ENCODE data around the gene GRM4.

The GRM4 gene

GRCh38 chr6:33981861-33982260, 164.0 kb downstream of the GRM4 start:
- H4K5ac ChIP-seq (ENCODE audit: low read length), result no peak overlapping the region
- no peaks in the 10 kb centered on the region for H3K27me3 ChIP-seq (ENCODE audit: insufficient read depth, low read length, poor library complexity)
- no peak overlapping the region for H3K27ac ChIP-seq (ENCODE audit: low read depth, low read length)
- H3K23ac ChIP-seq (ENCODE audit: low read length), result no peak overlapping the region
- H2BK15ac ChIP-seq (replicated peaks; ENCODE audit: low read depth), result no peak overlapping the region
- H3K79me2 ChIP-seq (ENCODE audit: control insufficient read depth, insufficient read depth, low read length), result no peaks in the 10 kb centered on the region
- no peak overlapping the region for H3K4me3 ChIP-seq (ENCODE audit: low read length)
- H3K9ac ChIP-seq (ENCODE audit: low read length), result no peak overlapping the region
- H3K36me3 ChIP-seq (ENCODE audit: control insufficient read depth, insufficient read depth, low read length), result no peaks in the 10 kb centered on the region
- H2AK5ac ChIP-seq (ENCODE audit: low read length), result no peak overlapping the region
- no peaks in the 10 kb centered on the region for H3K79me1 ChIP-seq (ENCODE audit: low read length)
- H3K4me2 ChIP-seq (ENCODE audit: low read length), result no peak overlapping the region
- H3K4ac ChIP-seq (ENCODE audit: low read depth, low read length), result no peak overlapping the region
- DNase-seq, result no peak
- WGBS (ENCODE audit: extremely low coverage, insufficient coverage, low lambda C conversion rate), result no CpG with 5 or more reads among the region's 4 CpGs
- H2BK5ac ChIP-seq (ENCODE audit: low read length), result no peak overlapping the region
- no peak overlapping the region for H2BK120ac ChIP-seq (ENCODE audit: low read depth, low read length)
- H3K4me1 ChIP-seq (ENCODE audit: control insufficient read depth, low read depth, low read length), result no peaks in the 10 kb centered on the region
- no peak overlapping the region for H4K8ac ChIP-seq (ENCODE audit: low read depth, low read length)
- no peak overlapping the region for H3K56ac ChIP-seq (ENCODE audit: low read length)
- H3K18ac ChIP-seq (ENCODE audit: low read length), result no peak overlapping the region

- no peak overlapping the region for H3K9ac ChIP-seq (ENCODE audit: low read length)
- H3K4me2 ChIP-seq (ENCODE audit: low read length), result no peak overlapping the region
- no peak for DNase-seq
- no peaks in the 10 kb centered on the region for H3K36me3 ChIP-seq (ENCODE audit: control insufficient read depth, insufficient read depth, low read length)
- no peak overlapping the region for H2BK120ac ChIP-seq (ENCODE audit: low read depth, low read length)
- H3K79me2 ChIP-seq (ENCODE audit: control insufficient read depth, insufficient read depth, low read length), result no peaks in the 10 kb centered on the region
- no peak overlapping the region for H3K4ac ChIP-seq (ENCODE audit: low read depth, low read length)
- H3K56ac ChIP-seq (ENCODE audit: low read length), result no peak overlapping the region
- H3K23ac ChIP-seq (ENCODE audit: low read length), result no peak overlapping the region
- H2AK5ac ChIP-seq (ENCODE audit: low read length), result no peak overlapping the region
- no peak overlapping the region for H4K8ac ChIP-seq (ENCODE audit: low read depth, low read length)
- no peak overlapping the region for H4K5ac ChIP-seq (ENCODE audit: low read length)
- no peak overlapping the region for H3K18ac ChIP-seq (ENCODE audit: low read length)
- no peak overlapping the region for H2BK5ac ChIP-seq (ENCODE audit: low read length)
- no peak overlapping the region for H2BK15ac ChIP-seq (replicated peaks; ENCODE audit: low read depth)
- no peaks in the 10 kb centered on the region for H3K4me1 ChIP-seq (ENCODE audit: control insufficient read depth, low read depth, low read length)
- no peaks in the 10 kb centered on the region for H3K79me1 ChIP-seq (ENCODE audit: low read length)
- no CpG with 5 or more reads among the region's 7 CpGs for WGBS (ENCODE audit: extremely low coverage, insufficient coverage, low lambda C conversion rate)
- no peak overlapping the region for H3K4me3 ChIP-seq (ENCODE audit: low read length)
- H3K27me3 ChIP-seq (ENCODE audit: insufficient read depth, low read length, poor library complexity), result no peaks in the 10 kb centered on the region
- H3K27ac ChIP-seq (ENCODE audit: low read depth, low read length), result no peak overlapping the region
Observed at GRCh38 chr6:33981421-33981820, 164.5 kb downstream of the GRM4 start.

GRCh38 chr6:33980176-33981175, 165.4 kb downstream of the GRM4 start:
- Histone ChIP-seq H3K36me3 (ENCODE audit: control insufficient read depth, insufficient read depth, low read length) (no peaks in the 10 kb centered on the region), H3K9ac (ENCODE audit: low read length) (no peak overlapping the region), H3K27ac (ENCODE audit: low read depth, low read length) (no peak overlapping the region), H3K4ac (ENCODE audit: low read depth, low read length) (no peak overlapping the region), H2BK120ac (ENCODE audit: low read depth, low read length) (no peak overlapping the region), H3K27me3 (ENCODE audit: insufficient read depth, low read length, poor library complexity) (no peaks in the 10 kb centered on the region), H2AK5ac (ENCODE audit: low read length) (no peak overlapping the region), H3K4me2 (ENCODE audit: low read length) (no peak overlapping the region), H3K18ac (ENCODE audit: low read length) (no peak overlapping the region), H3K56ac (ENCODE audit: low read length) (no peak overlapping the region), H3K79me1 (ENCODE audit: low read length) (no peaks in the 10 kb centered on the region), H4K8ac (ENCODE audit: low read depth, low read length) (no peak overlapping the region), H2BK5ac (ENCODE audit: low read length) (no peak overlapping the region), H3K79me2 (ENCODE audit: control insufficient read depth, insufficient read depth, low read length) (no peaks in the 10 kb centered on the region), H3K4me3 (ENCODE audit: low read length) (no peak overlapping the region), H4K5ac (ENCODE audit: low read length) (no peak overlapping the region), H2BK15ac (replicated peaks; ENCODE audit: low read depth) (no peak overlapping the region), H3K4me1 (ENCODE audit: control insufficient read depth, low read depth, low read length) (peaks cover 3% of the 10 kb centered on the region), H3K23ac (ENCODE audit: low read length) (no peak overlapping the region)
- no peak for DNase-seq
- no CpG with 5 or more reads among the region's 25 CpGs for WGBS (ENCODE audit: extremely low coverage, insufficient coverage, low lambda C conversion rate)

DNA sequence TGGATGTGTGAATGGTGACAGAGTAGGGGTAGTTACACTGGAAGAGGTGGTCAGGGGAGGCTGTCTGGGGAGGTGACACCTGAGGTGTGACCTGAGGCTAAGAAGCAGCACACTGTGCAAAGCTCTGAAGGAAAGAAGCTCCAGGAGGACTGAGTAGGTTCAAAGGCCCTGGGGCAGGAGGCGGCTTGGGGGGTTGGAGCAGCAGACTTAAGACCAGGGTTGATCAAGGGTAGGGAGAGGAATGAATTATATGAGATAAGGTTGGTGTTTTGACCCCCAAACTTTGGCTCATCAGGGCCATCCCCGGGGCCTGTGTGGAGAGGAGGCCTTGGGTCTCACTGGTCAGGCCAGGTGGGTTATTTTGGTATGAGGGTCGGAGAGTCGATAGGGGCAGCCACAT, 166.1 kb downstream of the GRM4 start:
- Histone ChIP-seq H3K56ac (ENCODE audit: low read length) (no peak overlapping the region), H3K27me3 (ENCODE audit: insufficient read depth, low read length, poor library complexity) (no peaks in the 10 kb centered on the region), H2BK15ac (replicated peaks; ENCODE audit: low read depth) (no peak overlapping the region)

DNA sequence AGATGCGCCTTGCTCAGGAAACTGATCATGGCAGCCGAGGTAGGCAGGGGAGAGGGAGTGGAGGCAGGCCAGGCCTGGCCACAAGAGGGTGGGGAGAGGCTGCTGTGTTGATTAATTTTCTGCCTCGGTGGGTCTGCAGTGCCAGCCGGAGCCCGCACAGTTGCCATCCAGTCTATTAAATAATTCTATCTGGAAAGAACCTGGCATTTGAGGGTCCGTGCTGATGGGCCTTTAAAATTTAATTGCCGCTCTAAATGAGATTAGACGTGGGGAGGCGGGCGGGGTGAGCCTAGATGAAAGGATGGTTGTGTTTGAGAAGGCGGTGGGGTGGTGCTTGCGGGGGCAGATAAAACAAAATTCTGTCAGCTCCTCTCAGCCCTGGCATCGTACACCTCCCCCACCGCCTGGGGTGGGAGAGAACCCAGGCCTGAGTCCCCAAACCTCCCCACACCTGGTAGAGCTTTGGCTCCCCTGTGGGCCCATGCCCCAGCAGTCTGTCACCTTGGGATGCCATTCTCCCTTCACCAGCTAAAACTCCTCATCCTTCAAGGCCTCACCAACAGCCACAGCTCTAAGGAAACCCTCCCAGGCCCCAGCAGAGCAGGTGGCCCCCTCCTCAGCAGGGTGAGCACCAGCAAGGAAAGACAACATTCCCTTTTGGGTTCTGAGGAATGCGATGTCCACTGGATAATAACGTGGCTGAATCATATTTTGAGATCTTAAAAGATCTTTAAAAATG, 167.3 kb downstream of the GRM4 start:
- H4K5ac ChIP-seq (ENCODE audit: low read length), result no peak overlapping the region
- no peak overlapping the region for H2AK5ac ChIP-seq (ENCODE audit: low read length)
- no peak overlapping the region for H3K27ac ChIP-seq (ENCODE audit: low read depth, low read length)
- DNase-seq, result no peak
- WGBS (ENCODE audit: extremely low coverage, insufficient coverage, low lambda C conversion rate), result no CpG with 5 or more reads among the region's 16 CpGs
- no peak overlapping the region for H3K18ac ChIP-seq (ENCODE audit: low read length)
- H2BK5ac ChIP-seq (ENCODE audit: low read length), result no peak overlapping the region
- H2BK15ac ChIP-seq (replicated peaks; ENCODE audit: low read depth), result no peak overlapping the region
- H3K4me3 ChIP-seq (ENCODE audit: low read length), result no peak overlapping the region
- H3K27me3 ChIP-seq (ENCODE audit: insufficient read depth, low read length, poor library complexity), result no peaks in the 10 kb centered on the region
- H3K23ac ChIP-seq (ENCODE audit: low read length), result no peak overlapping the region
- H3K79me1 ChIP-seq (ENCODE audit: low read length), result no peaks in the 10 kb centered on the region
- no peaks in the 10 kb centered on the region for H3K79me2 ChIP-seq (ENCODE audit: control insufficient read depth, insufficient read depth, low read length)
- no peaks in the 10 kb centered on the region for H3K36me3 ChIP-seq (ENCODE audit: control insufficient read depth, insufficient read depth, low read length)
- H3K4me2 ChIP-seq (ENCODE audit: low read length), result no peak overlapping the region
- no peak overlapping the region for H3K4ac ChIP-seq (ENCODE audit: low read depth, low read length)
- peaks cover 3% of the 10 kb centered on the region for H3K4me1 ChIP-seq (ENCODE audit: control insufficient read depth, low read depth, low read length)
- H2BK120ac ChIP-seq (ENCODE audit: low read depth, low read length), result no peak overlapping the region
- H3K9ac ChIP-seq (ENCODE audit: low read length), result no peak overlapping the region
- no peak overlapping the region for H3K56ac ChIP-seq (ENCODE audit: low read length)
- no peak overlapping the region for H4K8ac ChIP-seq (ENCODE audit: low read depth, low read length)

More for the DNA sequence above, 166.1 kb downstream of the GRM4 start:
- H4K8ac ChIP-seq (ENCODE audit: low read depth, low read length), result no peak overlapping the region
- no peak overlapping the region for H3K18ac ChIP-seq (ENCODE audit: low read length)
- no peak overlapping the region for H3K9ac ChIP-seq (ENCODE audit: low read length)
- H2AK5ac ChIP-seq (ENCODE audit: low read length), result no peak overlapping the region
- H3K4me2 ChIP-seq (ENCODE audit: low read length), result no peak overlapping the region
- no peak for DNase-seq
- H3K79me1 ChIP-seq (ENCODE audit: low read length), result no peaks in the 10 kb centered on the region
- H3K4me1 ChIP-seq (ENCODE audit: control insufficient read depth, low read depth, low read length), result peaks cover 3% of the 10 kb centered on the region
- no peak overlapping the region for H3K4ac ChIP-seq (ENCODE audit: low read depth, low read length)
- no peak overlapping the region for H3K23ac ChIP-seq (ENCODE audit: low read length)
- H3K4me3 ChIP-seq (ENCODE audit: low read length), result no peak overlapping the region
- H3K36me3 ChIP-seq (ENCODE audit: control insufficient read depth, insufficient read depth, low read length), result no peaks in the 10 kb centered on the region
- no peak overlapping the region for H3K27ac ChIP-seq (ENCODE audit: low read depth, low read length)
- no peaks in the 10 kb centered on the region for H3K79me2 ChIP-seq (ENCODE audit: control insufficient read depth, insufficient read depth, low read length)
- H2BK5ac ChIP-seq (ENCODE audit: low read length), result no peak overlapping the region
- no peak overlapping the region for H4K5ac ChIP-seq (ENCODE audit: low read length)
- no peak overlapping the region for H2BK120ac ChIP-seq (ENCODE audit: low read depth, low read length)
- no CpG with 5 or more reads among the region's 4 CpGs for WGBS (ENCODE audit: extremely low coverage, insufficient coverage, low lambda C conversion rate)
